Spinal cord (tissue), 10 donors: ENCODE data around the gene RASGRP1. TPM values are rescaled to one million over a fixed set of nuclear protein-coding genes. Genes with fewer than 3 reads are reported as not detected.
A peak's percentile ranks its signal among the peaks of the same experiment; 100 is the strongest.

ENCODE experiments used
- DNase-seq, 6 donors: peaks; one replicate each; pipeline versions ENCODE4 v3.0.0 to v3.0.0-alpha.2; 2013 to 2015; ENCODE audit warnings: low spot score in 6 of 6, low read depth in 4 of 6
- H3K27ac ChIP-seq: one replicate; pipeline ENCODE4 v1.5.1; 2013; ENCODE audit warnings: low read depth, low read length, control low read depth
- H3K27me3 ChIP-seq: one replicate; pipeline ENCODE4 v1.6.1; 2013; ENCODE audit warnings: low read length; ENCODE audit not compliant: control insufficient read depth, insufficient read depth
- H3K36me3 ChIP-seq: one replicate; pipeline ENCODE4 v1.6.1; 2013; ENCODE audit warnings: low read length; ENCODE audit not compliant: control insufficient read depth, insufficient read depth
- H3K4me1 ChIP-seq: one replicate; pipeline ENCODE4 v1.6.1; 2013; ENCODE audit warnings: low read length; ENCODE audit not compliant: control insufficient read depth, insufficient read depth
- H3K4me3 ChIP-seq: one replicate; pipeline ENCODE4 v1.5.1; 2013; ENCODE audit warnings: low read depth, low read length, control low read depth
- H3K9me3 ChIP-seq: one replicate; pipeline ENCODE4 v1.6.1; 2013; ENCODE audit warnings: low read length; ENCODE audit not compliant: control insufficient read depth, insufficient read depth
- WGBS: methylation state at CpG from one replicate; pipeline ENCODE4 v1.1.5; 2013; ENCODE audit warnings: missing lambda C conversion rate; ENCODE audit not compliant: insufficient coverage; 5-methylcytosine and 5-hydroxymethylcytosine counted together
- long read RNA-seq, 4 donors: transcript quantifications; one replicate each; lab custom pipeline, GENCODE V29; 2026
- polyA plus RNA-seq, 2 donors: library from polyadenylated mRNA; unstranded; fragments of 120-200 nt; gene quantifications; one replicate each; pipeline ENCODE4 v1.2.1, GENCODE V29; 2013; ENCODE audit not compliant: insufficient read length in 2 of 2
- total RNA-seq, 2 donors: library from RNA; depleted of rRNA in 1 of 2; stranded (reverse); fragments of 120-200 nt in 1 of 2; fragments of >200 nt in 1 of 2; gene quantifications; one replicate each; pipeline versions ENCODE4 v1.2.3 to v1.2.4, GENCODE V29; 2013 to 2014
- donor health status: healthy.

Gene RASGRP1
- total RNA-seq = 1 to 10 TPM; 4.0 to 6.0 TPM
- 1 to 10 TPM; 3.3 to 4.5 TPM for polyA plus RNA-seq
- long read RNA-seq, donor 1 = 0 reads
- long read RNA-seq, donor 2 = 0 reads
- long read RNA-seq, donor 3, full-length matches to known transcripts = 1 of 1 reads
- long read RNA-seq, donor 3, partial matches to known transcripts = 0 of 1 reads
- long read RNA-seq, donor 3, other reads (novel, unspliced or antisense) = 0 of 1 reads
- long read RNA-seq, donor 4 = 0 reads

DNA sequence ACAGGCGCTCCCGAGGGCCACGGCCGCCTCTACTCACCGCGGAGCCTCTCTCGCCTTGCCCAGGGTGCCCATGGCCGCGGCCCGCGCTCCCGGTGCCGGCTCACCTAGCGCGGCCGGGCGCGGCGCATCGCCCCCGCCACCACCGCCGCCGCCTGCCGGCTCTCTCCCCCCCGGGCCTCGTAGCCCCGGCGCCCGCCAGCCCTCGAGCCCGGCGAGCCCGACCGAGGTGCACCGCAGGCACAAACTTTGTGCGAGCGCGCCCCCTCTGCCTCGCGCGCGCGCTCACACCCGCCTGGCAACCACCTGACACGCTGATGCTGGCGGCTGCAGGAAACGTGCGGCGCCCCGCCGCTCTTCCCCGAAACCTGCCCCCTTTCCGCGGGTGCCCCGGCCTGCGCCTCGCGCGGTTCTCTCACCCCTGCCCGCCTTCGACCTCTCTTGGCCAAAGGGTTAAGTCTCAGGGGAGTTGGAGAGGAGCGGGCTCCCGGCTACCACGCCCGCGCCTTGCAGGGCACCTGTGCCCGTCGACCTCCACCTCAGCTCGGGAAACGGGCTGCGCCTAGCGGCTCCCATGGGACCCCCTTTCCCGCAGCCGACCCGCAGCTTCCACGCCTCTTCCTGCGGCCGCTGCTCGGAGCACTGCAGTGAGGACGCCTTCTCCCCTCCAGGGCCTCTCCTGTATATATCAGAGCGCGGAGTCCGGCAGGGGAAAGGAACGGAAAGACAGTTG is at the start of gene RASGRP1:
Gene RASGRP1 (minus strand): TSS at position 258 of the 730 bp plus-strand sequence. CDS start 186 bp downstream, at position 72.
- WGBS = 1% methylated on average over 85 of the region's 85 CpGs
- no peak within 1 kb of the TSS for H3K27ac ChIP-seq
- H3K36me3 ChIP-seq = no peaks in the 10 kb centered on the region
- H3K27me3 ChIP-seq = peaks cover 17% of the 10 kb centered on the region
- H3K4me3 ChIP-seq = peak within 1 kb of the TSS; percentile 44
- peaks cover 16% of the 10 kb centered on the region for H3K4me1 ChIP-seq
- H3K9me3 ChIP-seq = no peaks in the 10 kb centered on the region
- DNase-seq = peak in 3 of 6 donors; percentile 42 to 88 (median 80)

DNA sequence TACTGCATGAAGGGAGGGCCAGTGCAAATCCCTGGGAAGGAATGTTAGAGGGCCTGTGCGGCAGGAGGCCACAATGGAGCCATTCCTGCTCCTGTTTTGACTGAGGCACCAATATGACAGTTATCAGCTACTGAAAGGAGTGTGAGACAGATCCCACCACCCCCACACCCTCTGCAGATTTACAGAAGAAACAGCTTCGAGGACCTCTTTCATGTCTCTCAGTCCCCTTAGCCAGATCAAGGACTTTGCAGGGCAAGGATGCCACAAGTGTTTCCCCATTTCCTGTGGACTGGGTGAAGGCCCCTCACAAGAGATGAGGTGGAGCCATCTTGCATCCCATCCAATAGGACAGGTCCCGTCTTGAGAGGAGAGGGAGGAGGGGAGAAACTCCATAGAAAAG is 48.5 kb upstream of the RASGRP1 start:
- 92% methylated on average over 2 of the region's 3 CpGs for WGBS
- DNase-seq = no peak
- Histone ChIP-seq H3K4me3 (no peak overlapping the region), H3K4me1 (no peaks in the 10 kb centered on the region), H3K27ac (no peak overlapping the region), H3K27me3 (no peaks in the 10 kb centered on the region), H3K9me3 (no peaks in the 10 kb centered on the region), H3K36me3 (no peaks in the 10 kb centered on the region)

- Histone ChIP-seq H3K4me3 (no peak overlapping the region), H3K27ac (no peak overlapping the region), H3K4me1 (no peaks in the 10 kb centered on the region), H3K9me3 (no peaks in the 10 kb centered on the region), H3K36me3 (no peaks in the 10 kb centered on the region), H3K27me3 (no peaks in the 10 kb centered on the region)
- WGBS = 90% methylated on average over 2 of the region's 6 CpGs
- no peak for DNase-seq
These were observed 47.7 kb upstream of the RASGRP1 start for GRCh38 chr15:38612159-38612863.

GRCh38 chr15:38611228-38611627 is 46.6 kb upstream of the RASGRP1 start:
- Histone ChIP-seq H3K4me3 (no peak overlapping the region), H3K9me3 (no peaks in the 10 kb centered on the region), H3K36me3 (no peaks in the 10 kb centered on the region), H3K27me3 (no peaks in the 10 kb centered on the region), H3K4me1 (no peaks in the 10 kb centered on the region), H3K27ac (no peak overlapping the region)
- no peak for DNase-seq
- WGBS = 93% methylated on average over 4 of the region's 4 CpGs

GRCh38 chr15:38610748-38611147 is 46.1 kb upstream of the RASGRP1 start:
- no peak overlapping the region for H3K27ac ChIP-seq
- 92% methylated on average over 6 of the region's 7 CpGs for WGBS
- no peaks in the 10 kb centered on the region for H3K36me3 ChIP-seq
- no peaks in the 10 kb centered on the region for H3K27me3 ChIP-seq
- no peak overlapping the region for H3K4me3 ChIP-seq
- no peaks in the 10 kb centered on the region for H3K4me1 ChIP-seq
- no peaks in the 10 kb centered on the region for H3K9me3 ChIP-seq
- DNase-seq = no peak

GRCh38 chr15:38609097-38609738 is 44.6 kb upstream of the RASGRP1 start:
- no peaks in the 10 kb centered on the region for H3K27me3 ChIP-seq
- DNase-seq = no peak
- H3K27ac ChIP-seq = no peak overlapping the region
- H3K4me1 ChIP-seq = no peaks in the 10 kb centered on the region
- 50% methylated on average over 1 of the region's 4 CpGs for WGBS
- no peaks in the 10 kb centered on the region for H3K9me3 ChIP-seq
- no peak overlapping the region for H3K4me3 ChIP-seq
- no peaks in the 10 kb centered on the region for H3K36me3 ChIP-seq

DNA sequence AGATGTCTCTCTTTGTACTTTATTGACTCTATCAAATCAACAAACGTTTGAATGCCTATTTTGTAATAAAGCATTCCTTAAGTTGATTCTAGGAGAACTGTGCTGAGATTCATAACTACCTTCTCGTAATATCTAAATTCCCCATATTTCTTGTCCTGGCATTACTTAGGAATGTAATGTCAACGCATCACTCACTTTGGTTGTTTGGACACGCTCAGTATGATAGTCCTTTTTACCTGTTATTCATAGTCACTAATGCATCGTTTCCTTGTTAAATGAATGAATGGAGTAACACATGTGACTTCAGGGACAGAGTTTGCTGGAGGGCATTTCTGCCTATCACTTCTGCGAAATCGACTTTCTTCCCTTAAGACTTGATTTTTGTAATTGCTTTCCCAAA is 44.1 kb upstream of the RASGRP1 start:
- no peak overlapping the region for H3K27ac ChIP-seq
- H3K36me3 ChIP-seq = no peaks in the 10 kb centered on the region
- DNase-seq = no peak
- no peaks in the 10 kb centered on the region for H3K9me3 ChIP-seq
- no peaks in the 10 kb centered on the region for H3K27me3 ChIP-seq
- no peaks in the 10 kb centered on the region for H3K4me1 ChIP-seq
- 100% methylated on average over 1 of the region's 7 CpGs for WGBS
- H3K4me3 ChIP-seq = no peak overlapping the region

DNA sequence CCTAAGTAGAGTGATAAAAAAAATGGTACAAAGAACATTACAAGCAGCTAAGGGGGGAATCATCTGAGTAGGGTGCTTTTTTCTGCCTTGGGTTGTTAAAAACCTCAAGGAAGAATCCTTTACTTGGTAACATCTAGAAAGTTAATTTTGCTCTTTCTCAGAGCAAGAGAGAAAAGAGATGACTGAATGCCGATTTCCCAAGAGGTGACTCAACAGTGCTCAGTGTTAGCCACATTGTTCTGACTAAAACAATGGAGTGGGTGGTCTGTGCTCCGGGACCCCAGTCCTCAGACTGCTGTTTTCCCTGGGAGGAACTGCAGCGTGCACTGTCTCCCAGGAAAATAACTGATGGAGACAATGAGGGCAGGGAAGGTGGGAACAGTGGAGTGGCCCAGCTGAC is 41.1 kb upstream of the RASGRP1 start:
- WGBS = 56% methylated on average over 3 of the region's 3 CpGs
- no peaks in the 10 kb centered on the region for H3K9me3 ChIP-seq
- no peaks in the 10 kb centered on the region for H3K36me3 ChIP-seq
- no peak overlapping the region for H3K27ac ChIP-seq
- no peak for DNase-seq
- peaks cover 3% of the 10 kb centered on the region for H3K4me1 ChIP-seq
- no peak overlapping the region for H3K4me3 ChIP-seq
- no peaks in the 10 kb centered on the region for H3K27me3 ChIP-seq

DNA sequence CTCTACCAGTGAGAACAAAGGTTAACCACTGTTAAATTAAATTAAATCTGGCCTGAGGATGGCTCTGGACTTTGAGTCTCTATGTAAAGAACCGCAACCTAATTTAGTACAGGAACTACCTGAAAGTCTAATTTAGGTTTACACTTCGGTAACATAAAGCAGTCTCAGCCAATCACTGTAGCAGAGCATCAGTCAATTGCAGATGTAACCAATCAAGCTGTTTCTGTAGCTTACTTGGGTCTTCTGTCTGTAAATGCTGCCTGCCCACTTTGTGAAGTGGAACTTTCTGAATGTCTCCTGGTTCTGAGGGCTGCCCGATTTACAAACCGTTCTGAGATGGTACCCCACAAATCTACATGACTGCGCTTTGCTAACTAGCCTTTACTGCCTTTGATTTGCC is 39.1 kb upstream of the RASGRP1 start:
- no peak overlapping the region for H3K4me3 ChIP-seq
- H3K4me1 ChIP-seq = peaks cover 3% of the 10 kb centered on the region
- no peak overlapping the region for H3K27ac ChIP-seq
- H3K36me3 ChIP-seq = no peaks in the 10 kb centered on the region
- no peaks in the 10 kb centered on the region for H3K9me3 ChIP-seq
- WGBS = 87% methylated on average over 5 of the region's 5 CpGs
- DNase-seq = no peak
- no peaks in the 10 kb centered on the region for H3K27me3 ChIP-seq
